Hematopoietic multipotent progenitor cell treated with erythropoietin and hydrocortisone succinate and interleukin-3 and kit ligand, for 17 days (in vitro differentiated cells): ENCODE data around the gene CYP26B1.

Experiments used
- DNase-seq: peaks from one replicate; pipeline ENCODE4 v3.0.0-alpha.2; 2015; ENCODE audit warnings: low spot score

Gene CYP26B1, protein sequence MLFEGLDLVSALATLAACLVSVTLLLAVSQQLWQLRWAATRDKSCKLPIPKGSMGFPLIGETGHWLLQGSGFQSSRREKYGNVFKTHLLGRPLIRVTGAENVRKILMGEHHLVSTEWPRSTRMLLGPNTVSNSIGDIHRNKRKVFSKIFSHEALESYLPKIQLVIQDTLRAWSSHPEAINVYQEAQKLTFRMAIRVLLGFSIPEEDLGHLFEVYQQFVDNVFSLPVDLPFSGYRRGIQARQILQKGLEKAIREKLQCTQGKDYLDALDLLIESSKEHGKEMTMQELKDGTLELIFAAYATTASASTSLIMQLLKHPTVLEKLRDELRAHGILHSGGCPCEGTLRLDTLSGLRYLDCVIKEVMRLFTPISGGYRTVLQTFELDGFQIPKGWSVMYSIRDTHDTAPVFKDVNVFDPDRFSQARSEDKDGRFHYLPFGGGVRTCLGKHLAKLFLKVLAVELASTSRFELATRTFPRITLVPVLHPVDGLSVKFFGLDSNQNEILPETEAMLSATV

DNA sequence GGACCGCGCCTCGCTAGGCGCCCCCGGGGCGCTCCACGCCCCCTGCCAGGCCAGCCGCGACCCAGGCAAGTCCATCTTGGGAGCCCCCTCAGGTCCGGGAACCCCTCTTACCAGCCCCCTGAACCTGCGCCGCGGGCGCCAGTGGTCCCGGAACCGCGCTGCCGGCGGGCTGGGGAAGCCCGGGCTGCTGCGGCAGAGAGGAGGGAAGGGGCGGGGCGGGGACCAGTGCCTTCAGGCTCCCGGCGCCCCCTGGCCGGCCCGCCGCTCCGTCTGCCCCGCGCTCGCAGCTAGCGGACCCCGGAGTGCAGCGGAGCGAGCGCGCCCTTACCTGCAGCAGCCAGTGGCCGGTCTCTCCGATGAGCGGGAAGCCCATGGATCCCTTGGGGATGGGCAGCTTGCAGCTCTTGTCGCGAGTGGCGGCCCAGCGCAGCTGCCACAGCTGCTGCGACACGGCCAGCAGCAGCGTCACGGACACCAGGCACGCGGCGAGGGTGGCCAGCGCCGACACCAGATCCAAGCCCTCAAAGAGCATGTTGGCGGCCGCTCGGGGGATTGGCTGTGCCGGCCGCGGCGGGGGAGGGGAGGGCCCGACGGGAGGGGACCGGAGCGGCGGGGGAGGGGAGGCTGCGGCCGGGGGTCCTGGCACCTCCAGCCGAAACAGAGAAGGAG lies at the start of gene CYP26B1:
CYP26B1 (minus strand) TSS at position 560 of the 669 bp plus-strand sequence; CDS start at position 532, 28 bp downstream.
- no peak for DNase-seq

DNA sequence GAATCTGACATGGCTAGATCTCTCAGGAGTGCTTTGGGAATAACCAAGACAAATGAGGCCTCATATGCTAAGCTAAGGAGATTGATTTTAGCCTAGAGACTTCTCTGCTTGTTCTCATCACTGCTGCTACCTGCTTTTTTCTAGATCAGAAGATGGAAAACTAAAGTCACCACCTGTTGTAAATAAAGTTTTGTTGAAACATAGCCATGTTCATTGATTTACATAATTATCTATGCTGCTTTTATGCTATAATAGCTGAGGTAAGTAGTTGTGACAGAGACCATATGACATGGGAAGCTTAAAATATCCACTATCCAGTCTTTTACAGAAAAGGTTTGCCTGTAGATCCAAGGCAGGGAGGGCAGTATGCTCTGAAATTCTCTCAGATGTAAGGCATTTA lies 46.1 kb upstream of the CYP26B1 start:
- DNase-seq = no peak

DNA sequence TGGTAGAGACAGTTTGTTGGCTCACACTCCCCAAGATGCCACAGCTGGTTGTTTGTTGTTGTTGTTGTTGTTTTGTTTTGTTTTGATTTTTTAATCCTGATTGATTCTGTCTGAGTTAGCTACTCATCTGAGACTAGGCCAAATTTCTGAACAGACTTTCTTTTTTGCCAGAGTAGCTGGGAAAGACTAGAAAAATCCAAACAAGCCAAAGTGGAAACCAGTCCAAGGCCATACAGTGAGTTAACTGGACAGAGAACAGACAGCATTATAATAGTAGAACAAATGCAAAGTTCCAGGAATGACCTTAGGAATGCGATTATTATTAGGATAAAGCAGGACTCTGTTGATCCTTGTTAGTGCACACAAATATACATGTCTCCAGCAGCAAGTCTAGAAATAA lies 43.8 kb upstream of the CYP26B1 start:
- no peak for DNase-seq

DNA sequence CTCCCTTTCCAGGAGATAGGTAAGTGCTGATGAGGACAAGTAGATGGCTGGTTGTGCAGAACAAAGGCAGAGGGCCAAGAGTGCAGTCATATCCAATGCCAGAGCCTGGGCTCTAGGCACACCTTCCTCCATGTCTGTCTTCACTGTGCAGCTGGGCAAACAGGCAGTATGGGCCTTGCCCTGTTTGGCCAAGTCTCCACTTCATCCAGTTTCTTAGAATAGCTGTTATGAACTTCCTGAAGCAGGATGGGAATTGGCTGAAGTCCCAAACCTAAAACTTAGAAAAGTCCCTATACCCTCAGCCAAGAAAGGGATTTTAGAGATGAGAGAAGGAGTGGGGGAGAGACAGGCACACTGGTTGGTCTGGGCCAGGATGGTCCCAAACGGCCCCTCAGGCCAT lies 37.5 kb upstream of the CYP26B1 start:
- no peak for DNase-seq

DNA sequence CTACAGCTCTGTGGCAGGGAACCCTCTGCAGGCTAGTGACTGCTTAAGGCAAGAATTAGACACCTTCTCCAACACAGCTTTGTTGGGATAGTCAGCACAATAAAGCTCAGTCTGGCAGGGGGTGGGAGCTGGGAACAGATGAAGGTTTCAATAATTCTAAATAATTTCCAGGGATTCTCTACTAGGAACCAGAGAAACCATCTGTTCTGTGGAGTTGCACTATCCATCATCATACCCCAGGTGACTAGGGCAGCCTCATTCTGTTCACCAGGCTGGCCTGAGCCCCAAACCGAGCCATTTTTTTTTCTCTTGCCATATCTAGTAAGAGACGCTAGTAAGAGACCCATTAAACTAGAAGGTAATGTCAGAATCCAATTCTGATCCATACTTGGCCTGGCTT lies 35.8 kb upstream of the CYP26B1 start:
- no peak for DNase-seq

DNA sequence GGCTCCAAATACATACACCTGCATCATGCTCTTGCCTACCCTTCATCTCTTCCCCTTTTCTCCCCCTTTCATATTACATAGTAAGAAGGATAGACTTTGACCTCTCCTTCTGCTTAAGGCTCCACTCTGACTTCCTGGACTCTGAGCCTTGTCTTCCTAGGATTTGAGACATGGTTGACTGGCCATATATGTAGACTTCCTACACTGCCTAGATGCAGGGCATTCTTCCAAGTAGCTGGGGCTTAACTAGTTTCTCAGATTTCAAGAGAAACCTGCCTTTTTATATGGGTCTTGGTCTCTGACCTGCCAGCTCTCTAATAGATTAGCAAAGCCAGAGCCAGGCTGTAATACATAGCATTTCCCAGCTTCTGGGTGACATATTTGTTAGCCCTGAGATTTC lies 35.4 kb upstream of the CYP26B1 start:
- no peak for DNase-seq

DNA sequence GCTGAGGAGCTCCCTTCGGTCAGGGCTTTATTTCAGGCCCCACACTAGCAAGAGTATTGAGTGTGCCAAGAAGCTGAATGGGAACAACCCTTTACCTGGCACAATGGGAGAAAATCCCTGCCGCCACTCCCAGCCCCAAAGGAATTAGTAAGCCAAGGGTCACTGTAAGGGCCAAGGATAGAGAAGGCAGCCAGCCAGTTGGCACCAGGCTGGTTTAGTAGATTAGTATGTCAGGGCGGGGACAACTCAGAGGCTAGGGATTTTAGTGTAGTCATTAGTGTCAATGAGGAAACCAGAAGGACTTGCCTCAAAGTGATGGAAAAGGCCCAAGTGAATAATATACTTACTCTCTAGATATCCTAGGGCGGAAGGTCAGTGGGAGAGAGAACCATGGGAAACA lies 34.9 kb upstream of the CYP26B1 start:
- no peak for DNase-seq

DNA sequence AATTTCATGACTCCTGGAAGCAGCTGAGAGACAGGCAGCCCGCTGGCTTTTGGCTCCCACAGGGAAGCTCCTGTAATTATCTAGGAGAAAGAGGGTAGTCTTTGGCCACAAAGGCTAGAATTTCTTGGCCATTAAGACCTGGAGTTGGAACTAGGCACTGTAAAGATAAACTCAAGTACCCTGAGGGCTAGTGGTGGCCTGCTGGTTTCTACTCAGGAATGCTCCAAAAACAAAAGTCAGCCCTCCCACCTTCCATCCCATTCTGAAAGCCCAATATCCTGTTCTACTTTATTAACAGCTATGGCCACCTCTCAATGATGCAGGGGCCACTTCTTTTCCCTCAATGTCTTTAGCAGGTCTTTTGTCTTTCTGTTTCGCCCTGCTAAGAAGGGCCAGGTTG lies 34.0 kb upstream of the CYP26B1 start:
- no peak for DNase-seq

DNA sequence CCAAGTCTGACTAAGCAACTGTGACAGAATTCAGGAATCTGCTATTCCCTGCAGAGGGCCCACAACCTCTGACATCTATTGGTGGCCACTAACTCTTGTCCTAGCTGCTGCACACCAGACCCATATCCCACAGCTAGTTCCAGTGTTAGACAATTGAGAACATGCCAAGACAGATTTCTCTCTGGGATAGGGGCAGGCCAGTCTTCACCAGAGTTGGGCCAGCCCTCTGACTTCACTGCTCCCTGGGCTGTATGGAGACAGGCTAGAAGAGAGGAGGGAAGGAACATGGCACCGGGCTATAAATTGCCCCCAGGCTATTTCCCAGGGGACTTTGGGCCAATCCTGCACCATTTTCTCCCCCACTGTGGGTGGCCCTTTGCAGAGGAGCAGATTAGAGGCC lies 32.7 kb upstream of the CYP26B1 start:
- DNase-seq = no peak

DNA sequence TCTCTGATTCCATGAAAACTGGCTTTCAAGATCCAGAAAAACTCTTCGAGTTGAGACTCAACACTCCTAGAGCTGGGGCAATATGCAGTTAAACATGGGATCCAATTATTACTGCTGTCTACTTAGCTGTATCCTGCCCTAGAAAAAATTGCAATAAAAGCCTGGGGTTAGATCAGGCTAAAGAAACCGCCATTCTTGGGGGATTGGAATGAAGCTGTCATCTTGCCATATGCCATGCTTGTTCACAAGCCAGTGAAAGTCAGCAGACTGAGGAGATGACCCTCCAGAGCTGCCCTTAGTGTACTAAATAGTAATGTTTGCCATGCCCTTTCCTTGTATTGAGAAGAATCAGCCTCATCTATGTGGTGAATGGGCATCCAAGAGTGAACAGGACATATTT lies 30.9 kb upstream of the CYP26B1 start:
- DNase-seq = no peak

DNA sequence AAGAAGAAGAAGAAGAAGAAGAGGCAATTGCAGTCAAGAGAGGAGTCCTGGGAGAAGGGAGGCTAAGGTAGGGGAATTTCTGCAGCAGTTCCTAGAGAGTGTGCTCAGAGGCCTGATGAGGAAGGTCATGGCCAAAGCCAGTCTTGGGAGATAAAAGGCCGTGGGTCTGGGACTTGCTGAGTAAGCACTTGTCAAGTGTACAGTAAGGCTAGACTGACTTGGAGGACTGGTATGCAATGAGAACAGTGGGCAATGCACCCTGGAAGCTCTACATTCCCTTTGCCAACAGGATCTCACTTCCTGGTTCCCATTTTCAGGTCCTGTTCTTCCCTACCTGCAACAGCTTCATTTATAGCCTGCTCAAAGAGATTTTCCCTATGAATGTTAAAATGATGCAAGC lies 28.6 kb upstream of the CYP26B1 start:
- no peak for DNase-seq

DNA sequence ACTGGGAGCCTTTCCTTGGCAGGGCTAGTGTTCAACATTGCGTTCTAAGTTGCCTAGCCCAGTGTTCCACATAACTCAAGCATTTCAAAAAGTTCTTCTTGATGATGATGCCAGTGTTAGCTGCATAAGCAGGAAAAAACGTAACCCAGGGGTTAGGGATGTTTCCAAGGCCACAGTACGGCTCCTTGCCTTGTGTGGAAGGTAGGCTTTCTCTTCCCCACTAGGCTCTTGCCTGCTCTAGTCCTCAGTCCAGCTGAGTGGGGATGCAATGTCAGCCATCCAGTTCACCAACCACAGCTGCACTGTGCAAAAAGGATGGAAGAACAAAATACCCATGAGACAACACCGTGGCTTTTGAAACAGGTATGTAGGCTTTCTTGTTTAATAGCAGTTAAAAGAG lies 28.0 kb upstream of the CYP26B1 start:
- no peak for DNase-seq

DNA sequence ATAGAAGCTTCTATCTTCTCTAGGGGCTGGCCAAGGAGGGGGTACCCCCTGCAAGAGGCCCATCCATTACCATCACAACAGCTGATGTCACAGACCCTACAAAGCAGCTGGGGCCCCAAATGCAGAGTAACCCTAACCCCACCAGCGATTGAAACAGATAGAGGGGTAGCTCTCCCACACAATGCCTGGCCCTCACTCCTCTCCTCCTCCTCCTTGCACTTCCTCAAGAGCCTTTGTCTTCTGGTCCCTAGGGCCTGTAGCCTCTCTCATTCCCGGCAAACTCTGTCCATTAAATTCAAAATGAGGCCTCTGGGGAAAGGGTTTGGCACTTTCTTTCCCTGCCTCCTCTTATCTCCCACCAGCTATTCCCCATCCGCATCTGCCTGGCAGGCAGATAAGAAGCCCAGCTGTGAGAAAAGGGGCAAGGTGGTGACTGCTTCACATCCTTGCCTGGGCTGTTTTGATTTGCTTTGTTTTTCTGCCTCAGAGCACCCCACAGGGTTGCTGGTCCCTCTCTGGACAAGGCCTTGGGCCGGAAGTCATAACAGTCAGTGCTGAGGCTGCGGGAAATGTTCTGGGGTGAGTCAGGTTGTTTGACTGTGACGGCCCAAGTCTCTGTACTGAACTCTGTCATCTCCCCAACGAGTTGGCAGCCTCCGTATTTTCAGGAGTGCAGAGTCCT lies 26.1 kb upstream of the CYP26B1 start:
- DNase-seq = no peak

DNA sequence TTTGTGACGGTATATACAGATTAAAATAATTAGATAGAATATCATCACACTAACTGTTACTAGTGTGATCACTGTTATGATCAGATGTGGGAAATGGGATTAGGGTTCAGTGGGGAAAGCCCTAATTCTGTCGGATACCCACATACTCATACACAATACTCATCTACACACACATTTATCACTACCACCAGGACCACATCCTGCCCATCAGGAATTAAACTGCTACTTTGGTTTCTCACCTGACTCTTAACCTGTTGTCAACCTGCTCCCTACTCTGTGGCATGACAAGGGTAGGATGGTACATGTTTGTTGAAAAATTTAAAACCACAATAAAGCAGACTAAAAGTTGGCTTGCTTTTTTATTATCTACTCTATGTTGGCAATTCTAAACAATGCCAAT lies 24.8 kb upstream of the CYP26B1 start:
- DNase-seq = no peak

DNA sequence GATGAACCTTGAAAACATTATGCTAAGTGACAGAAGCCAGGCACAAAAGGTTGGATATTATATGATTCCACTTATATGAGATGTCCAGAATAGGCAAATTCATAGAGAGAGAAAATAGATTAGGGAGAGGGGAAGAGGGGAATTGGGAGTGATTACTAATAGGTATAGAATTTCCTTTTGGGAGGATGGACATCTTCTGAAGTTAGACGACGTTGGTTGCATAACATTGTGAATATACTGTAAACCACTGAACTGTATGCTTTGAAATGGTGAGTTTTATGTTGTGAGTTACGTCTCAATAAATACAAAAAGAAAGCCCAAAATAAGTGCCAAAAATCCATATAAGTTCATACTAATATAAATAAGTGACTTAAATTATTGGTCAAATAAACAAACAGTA lies 18.6 kb upstream of the CYP26B1 start:
- no peak for DNase-seq

DNA sequence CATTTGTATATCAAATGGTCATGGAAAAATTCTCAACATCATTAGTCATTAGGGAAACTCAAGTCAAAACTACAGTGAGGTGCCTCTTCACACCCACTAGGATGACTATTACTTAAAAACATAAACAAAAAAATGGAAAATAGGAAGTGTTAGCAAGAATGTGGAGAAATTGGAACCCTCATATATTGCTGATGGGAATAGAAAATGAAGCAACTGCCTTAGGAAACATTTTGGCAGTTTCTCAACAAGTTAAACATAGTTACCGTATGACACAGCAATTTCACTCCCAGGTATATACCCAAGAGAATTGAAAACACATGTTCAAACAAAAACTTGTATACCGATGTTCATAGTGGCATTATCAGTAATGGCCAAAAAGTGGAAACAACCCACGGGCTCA lies 18.1 kb upstream of the CYP26B1 start:
- DNase-seq = no peak

DNA sequence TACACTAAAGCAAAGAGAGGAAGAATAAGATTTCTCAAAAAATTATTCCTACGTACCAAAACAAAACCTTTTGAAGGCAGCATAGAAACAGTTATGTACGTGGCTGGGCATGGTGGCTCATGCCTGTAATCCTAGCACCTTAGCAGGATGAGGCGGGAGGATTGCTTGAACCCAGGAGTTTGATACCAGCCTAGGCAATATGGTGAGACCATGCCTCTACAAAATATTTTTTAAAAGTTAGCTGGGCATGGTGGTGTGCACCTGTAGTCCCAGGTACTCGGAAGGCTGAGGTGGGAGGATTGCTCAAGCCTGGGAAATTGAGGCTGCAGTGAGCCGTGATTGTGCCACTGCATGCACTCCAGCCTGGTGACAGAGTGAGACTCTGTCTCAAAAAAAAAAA lies 14.9 kb upstream of the CYP26B1 start:
- no peak for DNase-seq

DNA sequence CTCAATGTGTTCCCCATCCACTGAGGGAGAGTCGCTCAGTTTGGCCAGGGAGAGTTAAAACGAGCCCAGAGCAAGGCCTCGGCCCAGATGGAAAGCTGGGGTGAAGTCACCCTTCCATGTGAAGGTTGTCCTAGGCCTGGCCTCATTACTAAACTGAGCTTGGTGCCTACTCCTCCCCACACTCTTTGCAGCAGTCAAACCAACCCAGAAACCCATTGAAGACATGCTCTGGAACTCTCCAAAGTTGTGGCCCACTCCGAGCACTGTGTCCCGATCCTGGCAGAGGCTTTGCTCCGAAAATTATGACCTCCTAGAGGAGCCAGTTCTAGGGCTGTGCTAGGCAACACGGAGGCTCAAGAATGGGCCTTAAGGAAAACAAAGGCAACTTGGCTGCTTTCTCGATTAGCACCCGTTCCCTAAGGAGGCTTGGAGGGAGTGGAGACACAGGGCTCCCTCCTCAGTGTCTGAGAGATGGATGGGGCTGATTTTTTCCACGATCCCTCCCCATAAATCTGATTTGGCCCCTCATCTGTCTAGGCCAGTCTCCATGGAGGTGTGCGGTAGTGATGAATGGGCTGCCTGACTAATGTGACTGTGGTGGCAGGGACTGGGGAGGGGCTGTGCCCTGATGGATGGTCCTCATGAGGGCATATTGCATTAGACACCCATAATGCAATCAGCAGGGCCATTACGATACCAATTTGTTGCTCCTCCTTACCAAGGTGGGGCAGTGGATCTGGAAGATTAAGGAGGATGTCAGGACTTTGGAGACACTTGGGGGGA lies 11.7 kb upstream of the CYP26B1 start:
- DNase-seq = no peak

DNA sequence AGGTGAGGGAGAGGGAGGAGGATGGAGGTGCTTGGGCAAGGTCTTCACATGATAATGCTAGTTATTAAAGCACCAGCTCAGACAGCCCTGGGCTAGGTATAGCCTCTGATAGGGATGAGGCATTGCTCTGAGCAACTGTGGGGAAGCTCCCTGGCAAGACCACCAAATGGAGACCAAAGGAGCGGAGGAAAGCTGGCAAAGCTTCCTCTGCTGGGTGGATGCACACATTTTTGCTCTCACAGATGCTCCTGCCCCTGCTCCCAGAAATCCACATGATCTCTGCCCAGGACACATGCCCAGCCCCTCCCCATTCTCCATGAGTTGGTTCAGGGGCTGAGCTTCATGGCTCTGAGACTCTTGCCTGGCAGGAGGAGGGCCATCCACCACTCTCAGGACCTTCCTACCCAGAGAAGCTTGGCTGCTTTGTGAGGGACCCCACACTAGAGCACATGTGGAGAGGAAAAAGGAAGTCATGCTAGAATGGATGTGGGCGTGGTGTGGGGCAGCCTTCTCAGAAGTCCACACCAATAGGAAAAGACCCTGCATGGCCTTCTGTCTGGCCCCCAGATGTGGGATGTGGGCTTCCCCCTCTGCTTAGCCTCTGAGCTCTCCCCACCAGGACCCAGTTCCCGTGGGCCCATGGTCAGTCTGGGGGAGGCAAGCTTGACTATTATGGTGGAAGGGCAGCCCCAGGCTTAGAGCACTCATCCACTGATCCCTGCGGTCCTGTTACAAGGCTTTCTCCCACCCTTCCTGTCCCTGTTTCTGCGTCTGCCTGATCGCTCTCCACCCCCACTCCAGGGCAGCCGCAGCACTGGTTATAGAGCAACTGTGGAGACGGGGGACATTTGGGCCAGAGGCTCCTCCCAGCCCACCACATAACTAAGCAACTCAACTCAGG lies 10.5 kb upstream of the CYP26B1 start:
- DNase-seq = no peak

DNA sequence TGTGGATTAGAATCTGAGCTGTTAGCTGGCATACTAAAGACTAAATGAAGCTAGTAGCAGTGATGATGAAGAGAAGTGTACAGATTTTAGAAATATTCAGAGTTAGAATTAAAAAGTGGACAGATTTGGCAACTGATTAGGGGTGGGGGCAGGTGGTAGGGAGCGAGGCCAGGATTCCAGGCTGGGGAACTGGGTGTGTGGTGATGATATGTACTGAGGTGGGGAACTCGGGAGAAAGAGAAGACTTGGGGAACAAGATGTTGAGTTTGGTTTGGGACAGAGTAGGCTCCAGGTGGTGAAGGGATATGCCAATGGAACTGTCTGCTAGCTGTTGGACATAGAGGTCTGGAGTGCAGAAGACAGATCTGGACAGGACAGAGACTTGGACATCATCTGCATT lies 9.2 kb upstream of the CYP26B1 start:
- DNase-seq = no peak

DNA sequence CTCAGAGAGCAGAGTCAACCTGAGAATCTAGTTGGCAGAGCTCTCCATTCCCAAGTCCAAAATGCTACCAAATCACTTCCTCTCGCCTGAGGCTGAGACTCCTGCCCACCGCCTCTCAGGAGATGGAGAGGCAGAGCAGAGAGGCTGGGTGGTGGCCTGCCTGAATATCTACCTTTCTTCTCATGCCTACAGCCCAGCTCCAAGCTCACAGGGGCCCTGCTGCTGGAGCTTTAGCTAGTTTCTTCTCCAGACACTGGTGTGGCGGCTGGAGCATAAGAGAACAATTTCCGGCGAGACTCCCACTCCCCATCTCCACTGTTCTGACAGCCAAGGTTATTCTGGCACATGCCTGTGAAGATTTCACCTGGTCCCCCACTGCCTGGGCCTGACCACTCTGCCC lies 8.1 kb upstream of the CYP26B1 start:
- no peak for DNase-seq
